Measurements from ENCODE around the gene MBP. TPM values are rescaled to one million over a fixed set of nuclear protein-coding genes. Genes with fewer than 3 reads are reported as not detected.

The MBP gene
- polyA plus RNA-seq, 1 donor from 2014 or later = 3.3 TPM

- no peak for TF ChIP-seq EP300 (conservative IDR thresholded peaks at IDR 0.05; ENCODE audit: poor library complexity, severe bottlenecking)
These were observed 61.5 kb downstream of the MBP start for GRCh38 chr18:77071061-77071460.

GRCh38 chr18:77070627-77071026 is 62.0 kb downstream of the MBP start:
- no peak overlapping the region for H3K27ac ChIP-seq (ENCODE audit: low read length)
- no peak overlapping the region for H2AFZ ChIP-seq (ENCODE audit: low read depth, low read length)
- no peaks in the 10 kb centered on the region for H3K9me3 ChIP-seq (ENCODE audit: low read length)
- no peak overlapping the region for H3K4me2 ChIP-seq (ENCODE audit: low read length)
- H4K20me1 ChIP-seq (ENCODE audit: insufficient read depth) = no peaks in the 10 kb centered on the region
- no peak for TF ChIP-seq TAF1 (IDR thresholded peaks at IDR 0.05; ENCODE audit: low read depth)
- TF ChIP-seq SMC3 (conservative IDR thresholded peaks at IDR 0.05; ENCODE audit: poor library complexity) = no peak
- TF ChIP-seq, protein P1, sequence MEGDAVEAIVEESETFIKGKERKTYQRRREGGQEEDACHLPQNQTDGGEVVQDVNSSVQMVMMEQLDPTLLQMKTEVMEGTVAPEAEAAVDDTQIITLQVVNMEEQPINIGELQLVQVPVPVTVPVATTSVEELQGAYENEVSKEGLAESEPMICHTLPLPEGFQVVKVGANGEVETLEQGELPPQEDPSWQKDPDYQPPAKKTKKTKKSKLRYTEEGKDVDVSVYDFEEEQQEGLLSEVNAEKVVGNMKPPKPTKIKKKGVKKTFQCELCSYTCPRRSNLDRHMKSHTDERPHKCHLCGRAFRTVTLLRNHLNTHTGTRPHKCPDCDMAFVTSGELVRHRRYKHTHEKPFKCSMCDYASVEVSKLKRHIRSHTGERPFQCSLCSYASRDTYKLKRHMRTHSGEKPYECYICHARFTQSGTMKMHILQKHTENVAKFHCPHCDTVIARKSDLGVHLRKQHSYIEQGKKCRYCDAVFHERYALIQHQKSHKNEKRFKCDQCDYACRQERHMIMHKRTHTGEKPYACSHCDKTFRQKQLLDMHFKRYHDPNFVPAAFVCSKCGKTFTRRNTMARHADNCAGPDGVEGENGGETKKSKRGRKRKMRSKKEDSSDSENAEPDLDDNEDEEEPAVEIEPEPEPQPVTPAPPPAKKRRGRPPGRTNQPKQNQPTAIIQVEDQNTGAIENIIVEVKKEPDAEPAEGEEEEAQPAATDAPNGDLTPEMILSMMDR (IDR thresholded peaks at IDR 0.05; ENCODE audit: poor library complexity, severe bottlenecking) = no peak
- no peak for TF ChIP-seq RAD21 (conservative IDR thresholded peaks at IDR 0.05)
- no peak for TF ChIP-seq EP300 (conservative IDR thresholded peaks at IDR 0.05; ENCODE audit: poor library complexity, severe bottlenecking)
- TF ChIP-seq POLR2AphosphoS5 (IDR thresholded peaks at IDR 0.05) = no peak
- TF ChIP-seq, protein P2, sequence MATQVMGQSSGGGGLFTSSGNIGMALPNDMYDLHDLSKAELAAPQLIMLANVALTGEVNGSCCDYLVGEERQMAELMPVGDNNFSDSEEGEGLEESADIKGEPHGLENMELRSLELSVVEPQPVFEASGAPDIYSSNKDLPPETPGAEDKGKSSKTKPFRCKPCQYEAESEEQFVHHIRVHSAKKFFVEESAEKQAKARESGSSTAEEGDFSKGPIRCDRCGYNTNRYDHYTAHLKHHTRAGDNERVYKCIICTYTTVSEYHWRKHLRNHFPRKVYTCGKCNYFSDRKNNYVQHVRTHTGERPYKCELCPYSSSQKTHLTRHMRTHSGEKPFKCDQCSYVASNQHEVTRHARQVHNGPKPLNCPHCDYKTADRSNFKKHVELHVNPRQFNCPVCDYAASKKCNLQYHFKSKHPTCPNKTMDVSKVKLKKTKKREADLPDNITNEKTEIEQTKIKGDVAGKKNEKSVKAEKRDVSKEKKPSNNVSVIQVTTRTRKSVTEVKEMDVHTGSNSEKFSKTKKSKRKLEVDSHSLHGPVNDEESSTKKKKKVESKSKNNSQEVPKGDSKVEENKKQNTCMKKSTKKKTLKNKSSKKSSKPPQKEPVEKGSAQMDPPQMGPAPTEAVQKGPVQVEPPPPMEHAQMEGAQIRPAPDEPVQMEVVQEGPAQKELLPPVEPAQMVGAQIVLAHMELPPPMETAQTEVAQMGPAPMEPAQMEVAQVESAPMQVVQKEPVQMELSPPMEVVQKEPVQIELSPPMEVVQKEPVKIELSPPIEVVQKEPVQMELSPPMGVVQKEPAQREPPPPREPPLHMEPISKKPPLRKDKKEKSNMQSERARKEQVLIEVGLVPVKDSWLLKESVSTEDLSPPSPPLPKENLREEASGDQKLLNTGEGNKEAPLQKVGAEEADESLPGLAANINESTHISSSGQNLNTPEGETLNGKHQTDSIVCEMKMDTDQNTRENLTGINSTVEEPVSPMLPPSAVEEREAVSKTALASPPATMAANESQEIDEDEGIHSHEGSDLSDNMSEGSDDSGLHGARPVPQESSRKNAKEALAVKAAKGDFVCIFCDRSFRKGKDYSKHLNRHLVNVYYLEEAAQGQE (IDR thresholded peaks at IDR 0.05; ENCODE audit: borderline replicate concordance) = no peak
- no peak for TF ChIP-seq MXI1 (conservative IDR thresholded peaks at IDR 0.05; ENCODE audit: poor library complexity, severe bottlenecking)
- no peak for TF ChIP-seq EZH2 (IDR thresholded peaks at IDR 0.05; ENCODE audit: borderline replicate concordance, insufficient read depth, low read length, poor library complexity, severe bottlenecking)
- H3K9ac ChIP-seq (ENCODE audit: low read length) = no peak overlapping the region
- no peaks in the 10 kb centered on the region for H3K27me3 ChIP-seq (ENCODE audit: insufficient read depth, low read depth, low read length)
- H3K36me3 ChIP-seq (ENCODE audit: insufficient read depth, low read length) = no peaks in the 10 kb centered on the region
- no peaks in the 10 kb centered on the region for H3K9me2 ChIP-seq (ENCODE audit: insufficient read depth, low read length)
- no peaks in the 10 kb centered on the region for H3F3A ChIP-seq (ENCODE audit: insufficient read depth, low read length, poor library complexity, severe bottlenecking)
- no peaks in the 10 kb centered on the region for H3K79me2 ChIP-seq (replicated peaks; ENCODE audit: insufficient read depth, low read length)
- H3K4me3 ChIP-seq (ENCODE audit: low read length) = no peak overlapping the region

More at GRCh38 chr18:77071061-77071460, 61.5 kb downstream of the MBP start:
- Histone ChIP-seq H3K79me2 (replicated peaks; ENCODE audit: insufficient read depth, low read length) (no peaks in the 10 kb centered on the region), H3F3A (ENCODE audit: insufficient read depth, low read length, poor library complexity, severe bottlenecking) (no peaks in the 10 kb centered on the region), H3K36me3 (ENCODE audit: insufficient read depth, low read length) (no peaks in the 10 kb centered on the region), H3K9me2 (ENCODE audit: insufficient read depth, low read length) (no peaks in the 10 kb centered on the region), H3K9ac (ENCODE audit: low read length) (no peak overlapping the region), H3K27me3 (ENCODE audit: insufficient read depth, low read depth, low read length) (no peaks in the 10 kb centered on the region), H3K9me3 (ENCODE audit: low read length) (no peaks in the 10 kb centered on the region), H2AFZ (ENCODE audit: low read depth, low read length) (no peak overlapping the region), H4K20me1 (ENCODE audit: insufficient read depth) (no peaks in the 10 kb centered on the region), H3K27ac (ENCODE audit: low read length) (no peak overlapping the region), H3K4me2 (ENCODE audit: low read length) (no peak overlapping the region), H3K4me3 (ENCODE audit: low read length) (no peak overlapping the region)

DNA sequence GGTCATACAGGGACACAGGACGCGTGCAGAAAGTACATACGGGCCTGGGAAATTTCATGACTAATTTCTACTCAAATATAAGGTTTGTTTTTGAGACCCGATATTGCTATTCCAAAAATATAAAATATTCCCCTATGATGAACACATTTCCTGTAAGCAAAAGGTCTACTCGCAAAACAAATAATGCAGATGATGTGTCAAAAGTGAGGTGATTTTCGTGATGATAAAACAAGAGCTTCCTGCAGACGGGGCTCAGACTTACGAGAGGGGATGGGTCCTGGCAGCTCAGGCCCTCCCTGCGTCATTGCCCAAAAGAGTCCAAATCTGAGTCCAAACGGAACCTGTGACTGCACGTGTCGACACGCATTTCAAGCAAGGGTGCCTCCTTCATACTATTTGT is 62.7 kb downstream of the MBP start:
- Histone ChIP-seq H3K36me3 (ENCODE audit: insufficient read depth, low read length) (no peaks in the 10 kb centered on the region), H3K27me3 (ENCODE audit: insufficient read depth, low read depth, low read length) (no peaks in the 10 kb centered on the region), H3K9me3 (ENCODE audit: low read length) (no peaks in the 10 kb centered on the region), H3K9me2 (ENCODE audit: insufficient read depth, low read length) (no peaks in the 10 kb centered on the region), H3K27ac (ENCODE audit: low read length) (no peak overlapping the region), H4K20me1 (ENCODE audit: insufficient read depth) (no peaks in the 10 kb centered on the region), H2AFZ (ENCODE audit: low read depth, low read length) (no peak overlapping the region), H3K4me3 (ENCODE audit: low read length) (no peak overlapping the region), H3K79me2 (replicated peaks; ENCODE audit: insufficient read depth, low read length) (no peaks in the 10 kb centered on the region), H3K4me2 (ENCODE audit: low read length) (no peak overlapping the region), H3K9ac (ENCODE audit: low read length) (no peak overlapping the region), H3F3A (ENCODE audit: insufficient read depth, low read length, poor library complexity, severe bottlenecking) (no peaks in the 10 kb centered on the region)
- TF ChIP-seq POLR2AphosphoS5 (IDR thresholded peaks at IDR 0.05) = no peak

Measured in neural cell (in vitro differentiated cells).